ENCODE measurements around the gene VARS1.

- TF ChIP-seq GATA2 (IDR thresholded peaks at IDR 0.05; ENCODE audit: low read depth, low read length) (no peak), GATA3 (IDR thresholded peaks at IDR 0.05; ENCODE audit: low read depth, low read length) (no peak)
Measured at GRCh38 chr6:31775184-31775583, 20.4 kb downstream of the VARS1 start.
